MM.1S (cell line): ENCODE results near the gene MTHFR.

ENCODE experiments used
- DNase-seq: peaks from one replicate; pipeline ENCODE4 v3.0.0-alpha.2; 2015
- H2AFZ ChIP-seq: fragments of 300-600 bp; sonication (generic); 2 replicates; pipeline ENCODE4 v1.6.0; 2016; ENCODE audit warnings: antibody characterized with exemption, low read length
- H3F3A ChIP-seq: fragments of 300-600 bp; sonication (generic); 2 replicates; pipeline ENCODE4 v1.6.1; 2016; ENCODE audit warnings: mild to moderate bottlenecking, antibody characterized with exemption, low read length, moderate library complexity, mixed read lengths; ENCODE audit not compliant: insufficient read depth
- H3K27ac ChIP-seq: fragments of 300-600 bp; sonication (generic); 2 replicates; pipeline ENCODE4 v1.5.1; 2016; ENCODE audit warnings: mild to moderate bottlenecking, low read length
- H3K27me3 ChIP-seq: fragments of 300-600 bp; sonication (generic); replicated peaks from 2 replicates; pipeline ENCODE4 v1.6.0; 2016; ENCODE audit warnings: low read length; ENCODE audit not compliant: insufficient read depth
- H3K36me3 ChIP-seq: fragments of 300-600 bp; sonication (generic); replicated peaks from 2 replicates; pipeline ENCODE4 v1.6.1; 2016; ENCODE audit warnings: mild to moderate bottlenecking, low read length, mixed read lengths; ENCODE audit not compliant: insufficient read depth
- H3K4me1 ChIP-seq: fragments of 300-600 bp; sonication (generic); 2 replicates; pipeline ENCODE4 v1.6.1; 2016; ENCODE audit warnings: low read length, mixed read lengths
- H3K4me2 ChIP-seq: fragments of 300-600 bp; sonication (generic); 2 replicates; pipeline ENCODE4 v1.6.0; 2016; ENCODE audit warnings: low read depth, low read length
- H3K4me3 ChIP-seq: fragments of 300-600 bp; sonication (generic); 2 replicates; pipeline ENCODE4 v1.5.1; 2016; ENCODE audit warnings: low read length, mixed read lengths
- H3K79me2 ChIP-seq: fragments of 300-600 bp; sonication (generic); 2 replicates; pipeline ENCODE4 v1.6.1; 2016; ENCODE audit warnings: mixed run types, low read length, mixed read lengths
- H3K9ac ChIP-seq: fragments of 300-600 bp; sonication (generic); 2 replicates; pipeline ENCODE4 v1.6.1; 2016; ENCODE audit warnings: low read length, mixed read lengths
- H3K9me2 ChIP-seq: fragments of 300-600 bp; sonication (generic); replicated peaks from 2 replicates; pipeline ENCODE4 v1.6.1; 2016; ENCODE audit warnings: mild to moderate bottlenecking, low read length, mixed read lengths; ENCODE audit not compliant: insufficient read depth
- H3K9me3 ChIP-seq: fragments of 300-600 bp; sonication (generic); replicated peaks from 2 replicates; pipeline ENCODE4 v1.6.1; 2016; ENCODE audit warnings: mild to moderate bottlenecking, low read length, mixed read lengths; ENCODE audit not compliant: insufficient read depth
- H4K20me1 ChIP-seq: fragments of 300-600 bp; sonication (generic); 2 replicates; pipeline ENCODE4 v1.6.1; 2016; ENCODE audit warnings: mild to moderate bottlenecking, low read length, moderate library complexity, mixed read lengths; ENCODE audit not compliant: insufficient read depth
- CTCF ChIP-seq: fragments of 300-600 bp; sonication (generic); IDR thresholded peaks from 2 replicates; pipeline ENCODE4 v1.5.1; 2016; ENCODE audit warnings: antibody characterized with exemption, low read length, mixed read lengths
- EZH2 ChIP-seq: fragments of 300-600 bp; sonication (generic); optimal IDR thresholded peaks from 2 replicates; pipeline ENCODE3; 2017; ENCODE audit warnings: low read depth, mild to moderate bottlenecking, antibody characterized with exemption, low read length, mixed read lengths
- EZH2phosphoT487 ChIP-seq: fragments of 300-600 bp; sonication (generic); IDR thresholded peaks from 2 replicates; pipeline ENCODE4 v1.6.1; 2018; ENCODE audit warnings: antibody characterized with exemption, low read length

Gene MTHFR

GRCh38 chr1:11796036-11796828 is 9.5 kb downstream of the MTHFR start:
- H3K27me3 ChIP-seq = no peaks in the 10 kb centered on the region
- no peaks in the 10 kb centered on the region for H4K20me1 ChIP-seq
- no peaks in the 10 kb centered on the region for H3K9me3 ChIP-seq
- no peaks in the 10 kb centered on the region for H3F3A ChIP-seq
- no peak overlapping the region for H2AFZ ChIP-seq
- no peaks in the 10 kb centered on the region for H3K4me1 ChIP-seq
- no peak overlapping the region for H3K4me2 ChIP-seq
- TF ChIP-seq CTCF = no peak
- TF ChIP-seq EZH2phosphoT487 = no peak
- TF ChIP-seq EZH2 = no peak
- no peak overlapping the region for H3K27ac ChIP-seq
- no peak for DNase-seq
- H3K36me3 ChIP-seq = no peaks in the 10 kb centered on the region
- H3K79me2 ChIP-seq = no peaks in the 10 kb centered on the region
- H3K9ac ChIP-seq = no peak overlapping the region
- no peak overlapping the region for H3K4me3 ChIP-seq
- H3K9me2 ChIP-seq = no peaks in the 10 kb centered on the region

DNA sequence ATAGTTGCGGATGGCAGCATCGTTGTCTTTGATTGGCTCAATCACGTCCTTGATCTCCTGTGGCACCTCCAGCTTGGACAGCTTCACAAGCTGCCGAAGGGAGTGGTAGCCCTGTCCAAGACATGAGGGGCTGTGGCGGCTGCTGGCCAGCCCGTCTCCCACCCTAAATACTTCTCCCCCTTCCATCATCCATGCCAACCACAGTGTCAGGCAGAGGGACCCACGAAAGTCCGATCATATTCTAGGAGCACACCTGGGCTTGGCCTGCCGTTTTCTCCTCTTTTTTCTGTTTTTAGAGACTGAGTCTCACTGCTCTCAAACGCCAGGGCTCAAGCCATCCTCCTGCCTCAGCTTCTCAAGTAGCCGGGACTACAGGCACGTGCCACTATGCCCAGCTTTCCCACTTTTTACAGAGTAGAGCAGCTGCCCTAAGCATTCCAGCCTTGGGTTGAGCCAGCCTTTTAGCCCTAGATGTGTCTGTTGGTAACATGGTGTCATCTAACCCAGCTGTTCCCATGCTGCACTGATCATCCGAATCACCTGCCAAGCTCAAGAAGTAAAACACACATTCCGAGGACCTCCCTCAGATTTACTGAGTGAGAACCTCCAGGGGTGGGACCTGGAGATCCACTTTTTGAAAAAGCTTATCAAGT is 10.4 kb downstream of the MTHFR start:
- Histone ChIP-seq H3F3A (no peaks in the 10 kb centered on the region), H3K9me3 (no peaks in the 10 kb centered on the region), H4K20me1 (no peaks in the 10 kb centered on the region), H3K36me3 (no peaks in the 10 kb centered on the region), H3K9ac (no peak overlapping the region), H3K4me2 (no peak overlapping the region), H3K4me1 (no peaks in the 10 kb centered on the region), H2AFZ (no peak overlapping the region), H3K27ac (no peak overlapping the region), H3K9me2 (no peaks in the 10 kb centered on the region), H3K4me3 (no peak overlapping the region), H3K27me3 (no peaks in the 10 kb centered on the region), H3K79me2 (no peaks in the 10 kb centered on the region)
- TF ChIP-seq EZH2phosphoT487 (no peak), EZH2 (no peak), CTCF (no peak)
- DNase-seq = no peak

- no peaks in the 10 kb centered on the region for H3K4me1 ChIP-seq
- no peak overlapping the region for H2AFZ ChIP-seq
- H3K27me3 ChIP-seq = no peaks in the 10 kb centered on the region
- no peaks in the 10 kb centered on the region for H3K9me3 ChIP-seq
- no peak overlapping the region for H3K4me2 ChIP-seq
- H3K4me3 ChIP-seq = no peak overlapping the region
- H3K36me3 ChIP-seq = no peaks in the 10 kb centered on the region
- no peak overlapping the region for H3K9ac ChIP-seq
- H3K27ac ChIP-seq = no peak overlapping the region
- no peaks in the 10 kb centered on the region for H3F3A ChIP-seq
- TF ChIP-seq CTCF = no peak
- H4K20me1 ChIP-seq = no peaks in the 10 kb centered on the region
- no peak for DNase-seq
- H3K79me2 ChIP-seq = no peaks in the 10 kb centered on the region
- H3K9me2 ChIP-seq = no peaks in the 10 kb centered on the region
Measured at GRCh38 chr1:11794446-11795237, 11.1 kb downstream of the MTHFR start.
